Measurements from ENCODE around the gene ZBTB20.
A peak's percentile ranks its signal among the peaks of the same experiment; 100 is the strongest.

ZBTB20 gene

GRCh38 chr3:114374433-114374990, 772.6 kb downstream of the ZBTB20 start:
- DNase-seq (ENCODE audit: low read depth) = no peak

- DNase-seq (ENCODE audit: low read depth) = no peak
Measured at GRCh38 chr3:114370537-114371174, 776.4 kb downstream of the ZBTB20 start.

GRCh38 chr3:114365909-114366308, 781.2 kb downstream of the ZBTB20 start:
- DNase-seq (ENCODE audit: low read depth) = no peak

GRCh38 chr3:114364806-114365654, 782.1 kb downstream of the ZBTB20 start:
- no peak for DNase-seq (ENCODE audit: low read depth)

GRCh38 chr3:114363554-114364202, 783.4 kb downstream of the ZBTB20 start:
- DNase-seq (ENCODE audit: low read depth) = no peak

GRCh38 chr3:114362815-114363214, 784.3 kb downstream of the ZBTB20 start:
- peak; percentile 31 for DNase-seq (ENCODE audit: low read depth)

- no peak for DNase-seq (ENCODE audit: low read depth)
Measured at GRCh38 chr3:114361391-114361790, 785.7 kb downstream of the ZBTB20 start.

GRCh38 chr3:114356525-114356924, 790.6 kb downstream of the ZBTB20 start:
- no peak for DNase-seq (ENCODE audit: low read depth)

GRCh38 chr3:114356066-114356465, 791.0 kb downstream of the ZBTB20 start:
- DNase-seq (ENCODE audit: low read depth) = no peak

GRCh38 chr3:114355653-114356052, 791.4 kb downstream of the ZBTB20 start:
- DNase-seq (ENCODE audit: low read depth) = no peak

- DNase-seq (ENCODE audit: low read depth) = no peak
Measured at GRCh38 chr3:114351822-114352145, 795.3 kb downstream of the ZBTB20 start.

- no peak for DNase-seq (ENCODE audit: low read depth)
Measured at GRCh38 chr3:114351123-114351821, 795.8 kb downstream of the ZBTB20 start.

- DNase-seq (ENCODE audit: low read depth) = no peak
Measured at GRCh38 chr3:114350690-114351089, 796.4 kb downstream of the ZBTB20 start.

- no peak for DNase-seq (ENCODE audit: low read depth)
Measured at GRCh38 chr3:114350271-114350670, 796.8 kb downstream of the ZBTB20 start.

GRCh38 chr3:114344492-114344891, 802.6 kb downstream of the ZBTB20 start:
- DNase-seq (ENCODE audit: low read depth) = no peak

GRCh38 chr3:114338651-114339357, 808.3 kb downstream of the ZBTB20 start:
- no peak for DNase-seq (ENCODE audit: low read depth)

GRCh38 chr3:114336857-114337256, 810.2 kb downstream of the ZBTB20 start:
- no peak for DNase-seq (ENCODE audit: low read depth)

- DNase-seq (ENCODE audit: low read depth) = peak; percentile 2
Measured at GRCh38 chr3:114336122-114336697, 810.9 kb downstream of the ZBTB20 start.

GRCh38 chr3:114333923-114334240, 813.2 kb downstream of the ZBTB20 start:
- no peak for DNase-seq (ENCODE audit: low read depth)

GRCh38 chr3:114333180-114333922, 813.7 kb downstream of the ZBTB20 start:
- DNase-seq (ENCODE audit: low read depth) = no peak

Measured in fibroblast of the conjunctiva (primary cell).